Endothelial cell of umbilical vein (primary cell): ENCODE results near the gene IGFBP7. TPM values are rescaled to one million over a fixed set of nuclear protein-coding genes. Genes with fewer than 3 reads are reported as not detected.

ENCODE experiments used
- BruUV-seq: library from RNA; stranded (reverse); fragments of 400-500 nt; replicated peaks from 2 replicates; lab custom pipeline; 2021; lab: Mats Ljungman, UMichigan
- CTCF ChIA-PET: fragments of 300-600, 350-600 bp; sonication (Branson Sonifier 250); formaldehyde crosslinking; loops from one replicate; lab custom pipeline; 2021; ENCODE audit warnings: antibody characterized with exemption, inconsistent platforms; lab: Charles Lee
- POLR2A ChIA-PET: fragments of 300-600, 350-600 bp; sonication (Branson Sonifier 250); formaldehyde crosslinking; loops from one replicate; lab custom pipeline; 2021; ENCODE audit warnings: antibody characterized with exemption, inconsistent platforms; lab: Charles Lee
- DNase-seq: peaks from one replicate; pipeline ENCODE4 v3.0.0-alpha.2; 2011; ENCODE audit warnings: low read depth, low spot score
- FAIRE-seq: peaks from 2 replicates; lab custom pipeline; 2011; peaks lifted over from hg19 to GRCh38; lab: Jason Lieb, UNC
- H2AFZ ChIP-seq: 2 replicates; pipeline ENCODE4 v1.6.0; 2012; ENCODE audit warnings: low read depth, low read length, control low read depth, inconsistent platforms
- H3K27ac ChIP-seq: 2 replicates; pipeline ENCODE4 v1.5.1; 2011; ENCODE audit warnings: low read depth, mild to moderate bottlenecking, control low read depth, low read length, moderate library complexity; ENCODE audit not compliant: insufficient read depth
- H3K27me3 ChIP-seq, 2 experiments: 2 replicates each; pipeline versions ENCODE4 v1.6.0 to v1.6.1; 2011; ENCODE audit warnings: low read length in 2 of 2, mixed read lengths in 1 of 2; ENCODE audit not compliant: control insufficient read depth in 2 of 2, insufficient read depth in 2 of 2
- H3K36me3 ChIP-seq, 2 experiments: 2 replicates in 1 of 2; 3 replicates in 1 of 2; pipeline ENCODE4 v1.5.1; 2011; ENCODE audit warnings: low read length in 2 of 2, mild to moderate bottlenecking in 1 of 2, moderate library complexity in 1 of 2; ENCODE audit not compliant: control insufficient read depth in 2 of 2, insufficient read depth in 2 of 2; ENCODE audit errors: extremely low read depth in 1 of 2
- H3K4me1 ChIP-seq: 3 replicates; pipeline ENCODE4 v1.5.1; 2011; ENCODE audit warnings: mild to moderate bottlenecking, low read length; ENCODE audit not compliant: control insufficient read depth, insufficient read depth; ENCODE audit errors: extremely low read depth
- H3K4me2 ChIP-seq: 2 replicates; pipeline ENCODE4 v1.6.1; 2011; ENCODE audit warnings: low read length, control low read depth, mixed read lengths; ENCODE audit not compliant: insufficient read depth
- H3K4me3 ChIP-seq, 3 experiments: fragments of 200-600 bp in 1 of 3; sonication (generic), shearing (Covaris generic) in 1 of 3; replicated peaks in 1 of 3; 2 replicates each; pipeline ENCODE4 v1.5.1; 2011 to 2016; ENCODE audit warnings: control low read depth in 3 of 3, low read length in 3 of 3, mild to moderate bottlenecking in 2 of 3, inconsistent platforms in 1 of 3, low read depth in 1 of 3, moderate library complexity in 1 of 3; ENCODE audit not compliant: insufficient read depth in 1 of 3
- H3K79me2 ChIP-seq: 2 replicates; pipeline ENCODE4 v1.6.0; 2012; ENCODE audit warnings: low read length, inconsistent platforms; ENCODE audit not compliant: control insufficient read depth, insufficient read depth
- H3K9ac ChIP-seq: replicated peaks from 2 replicates; pipeline ENCODE3; 2011; ENCODE audit warnings: low read length, control low read depth; ENCODE audit not compliant: insufficient read depth; ENCODE audit errors: extremely low read depth
- H3K9me1 ChIP-seq: replicated peaks from 3 replicates; pipeline ENCODE4 v1.6.0; 2011; ENCODE audit warnings: mild to moderate bottlenecking, low read length; ENCODE audit not compliant: control insufficient read depth, insufficient read depth; ENCODE audit errors: extremely low read depth
- H3K9me3 ChIP-seq: replicated peaks from 2 replicates; pipeline ENCODE4 v1.5.1; 2012; ENCODE audit warnings: low read length, inconsistent platforms; ENCODE audit not compliant: control insufficient read depth, insufficient read depth
- H4K20me1 ChIP-seq: replicated peaks from 2 replicates; pipeline ENCODE3; 2011; ENCODE audit warnings: mild to moderate bottlenecking, low read length; ENCODE audit not compliant: control insufficient read depth, insufficient read depth; ENCODE audit errors: extremely low read depth
- EZH2 ChIP-seq: IDR thresholded peaks from 2 replicates; pipeline ENCODE4 v1.6.1; 2012; ENCODE audit warnings: borderline replicate concordance, low read depth, mild to moderate bottlenecking, moderate library complexity, low read length, inconsistent platforms; ENCODE audit not compliant: severe bottlenecking
- FOS ChIP-seq: IDR thresholded peaks from 2 replicates; pipeline ENCODE4 v1.6.1; 2011; ENCODE audit warnings: mild to moderate bottlenecking, low read length, moderate library complexity, borderline replicate concordance; ENCODE audit not compliant: insufficient read depth
- GATA2 ChIP-seq: IDR thresholded peaks from 2 replicates; pipeline ENCODE4 v1.7.0; 2011; ENCODE audit warnings: low read depth, mild to moderate bottlenecking, moderate library complexity, mixed read lengths, low read length; ENCODE audit not compliant: insufficient read length, insufficient read depth
- JUN ChIP-seq: IDR thresholded peaks from 2 replicates; pipeline ENCODE4 v1.6.1; 2011; ENCODE audit warnings: borderline replicate concordance, low read depth; ENCODE audit not compliant: insufficient read length, insufficient read depth
- MYC ChIP-seq: IDR thresholded peaks from one replicate; pipeline ENCODE4 v1.6.1; 2011; ENCODE audit warnings: mild to moderate bottlenecking, low read depth, low read length
- POLR2A ChIP-seq: IDR thresholded peaks from 2 replicates; pipeline ENCODE4 v1.6.1; 2012; ENCODE audit warnings: low read depth, mild to moderate bottlenecking, control low read depth, low read length
- POLR2AphosphoS5 ChIP-seq: IDR thresholded peaks from 2 replicates; pipeline ENCODE4 v1.6.1; 2012; ENCODE audit warnings: low read depth, mild to moderate bottlenecking, control low read depth, low read length, moderate library complexity; ENCODE audit not compliant: insufficient read depth
- dilution Hi-C: fragments of 300-500 bp; cut with MboI; formaldehyde crosslinking; loops from one replicate; pipeline ENCODE4 v1.15.0; 2019; ENCODE audit warnings: low sequenced_read_pairs; ENCODE audit not compliant: extremely low pct_ligation_motif_present
- intact Hi-C: fragments of 100-400 bp; cut with micrococcal nuclease; formaldehyde crosslinking; loops from one replicate; pipeline ENCODE4 v1.10.0; 2022
- polyA plus RNA-seq, 4 experiments: library from polyadenylated mRNA; depleted of rRNA in 3 of 4; stranded (reverse) in 3 of 4; unstranded in 1 of 4; fragments of >200 nt; gene quantifications; 2 replicates each; pipeline versions ENCODE4 v1.2.1 to v1.2.3, GENCODE V29; 2011 to 2012; ENCODE audit warnings: missing spikeins in 1 of 4
- total RNA-seq: library from RNA; stranded (reverse); gene quantifications from 2 replicates; pipeline ENCODE4 v1.2.3, GENCODE V29; 2021
- TF ChIP-seq, protein P1 (sequence below): IDR thresholded peaks from 2 replicates; pipeline ENCODE4 v1.6.1; 2011; ENCODE audit not compliant: insufficient read depth, insufficient read length
- TF ChIP-seq, protein P2 (sequence below), 2 donors: IDR thresholded peaks; 1 replicate in 1 of 2; 2 replicates in 1 of 2; pipeline ENCODE4 v1.5.1; 2011; ENCODE audit warnings: low read length in 2 of 2, mild to moderate bottlenecking in 2 of 2, moderate library complexity in 2 of 2, control low read depth in 1 of 2, inconsistent platforms in 1 of 2, low read depth in 1 of 2; ENCODE audit not compliant: insufficient read depth in 1 of 2; ENCODE audit errors: extremely low read depth in 1 of 2

IGFBP7 gene
- total and polyA plus RNA-seq, 2 donors (not counting 3 experiments of a cell fraction or from before 2014, with no cell fraction given), result 526 to 770 TPM

DNA sequence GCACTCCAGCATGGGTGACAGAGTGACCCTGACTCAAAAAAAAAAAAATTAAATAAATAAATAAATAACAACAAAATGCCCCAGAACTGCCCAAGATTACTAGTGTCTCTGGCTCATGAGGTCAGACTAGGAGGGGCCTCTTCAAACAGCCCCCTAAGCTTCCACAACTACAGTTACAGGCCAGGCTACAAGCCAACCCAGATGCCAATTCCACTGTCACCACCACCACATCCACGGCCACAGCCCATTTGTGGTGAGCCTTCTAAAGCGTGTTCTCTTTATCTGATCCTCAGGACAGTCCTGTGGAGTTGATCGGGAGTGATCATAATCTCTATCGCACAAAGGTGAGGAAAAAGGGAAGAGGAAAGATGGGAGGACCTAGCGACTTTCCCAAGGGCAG is 36.6 kb downstream of the IGFBP7 start:
- Histone ChIP-seq H3K9ac (no peak overlapping the region), H3K9me3 (no peaks in the 10 kb centered on the region), H2AFZ (no peak overlapping the region), H3K4me2 (no peak overlapping the region), H3K4me3 (no peak overlapping the region), H3K27me3 (no peaks in the 10 kb centered on the region), H3K9me1 (no peaks in the 10 kb centered on the region), H4K20me1 (no peaks in the 10 kb centered on the region), H3K4me1 (peaks cover 23% of the 10 kb centered on the region), H3K27ac (no peak overlapping the region), H3K79me2 (peaks cover 74% of the 10 kb centered on the region), H3K36me3 (peaks cover 4 to 5% of the 10 kb centered on the region in 2 experiments)
- dilution Hi-C loops, result no loop called here
- DNase-seq (no peak), FAIRE-seq (no peak)
- CTCF ChIA-PET, result interaction anchor here (1.1 to 1.7 kb wide), 2 partner anchors 35 to 90 kb away, joined by 3 to 6 read pairs; no protein-coding TSS in a partner anchor
- BruUV-seq, result no TSS peak
- TF ChIP-seq POLR2AphosphoS5 (no peak), GATA2 (no peak), POLR2A (no peak), FOS (no peak), JUN (no peak), MYC (no peak), EZH2 (no peak)
- TF ChIP-seq, protein P1, sequence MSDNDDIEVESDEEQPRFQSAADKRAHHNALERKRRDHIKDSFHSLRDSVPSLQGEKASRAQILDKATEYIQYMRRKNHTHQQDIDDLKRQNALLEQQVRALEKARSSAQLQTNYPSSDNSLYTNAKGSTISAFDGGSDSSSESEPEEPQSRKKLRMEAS, result no peak
- TF ChIP-seq, protein P2, sequence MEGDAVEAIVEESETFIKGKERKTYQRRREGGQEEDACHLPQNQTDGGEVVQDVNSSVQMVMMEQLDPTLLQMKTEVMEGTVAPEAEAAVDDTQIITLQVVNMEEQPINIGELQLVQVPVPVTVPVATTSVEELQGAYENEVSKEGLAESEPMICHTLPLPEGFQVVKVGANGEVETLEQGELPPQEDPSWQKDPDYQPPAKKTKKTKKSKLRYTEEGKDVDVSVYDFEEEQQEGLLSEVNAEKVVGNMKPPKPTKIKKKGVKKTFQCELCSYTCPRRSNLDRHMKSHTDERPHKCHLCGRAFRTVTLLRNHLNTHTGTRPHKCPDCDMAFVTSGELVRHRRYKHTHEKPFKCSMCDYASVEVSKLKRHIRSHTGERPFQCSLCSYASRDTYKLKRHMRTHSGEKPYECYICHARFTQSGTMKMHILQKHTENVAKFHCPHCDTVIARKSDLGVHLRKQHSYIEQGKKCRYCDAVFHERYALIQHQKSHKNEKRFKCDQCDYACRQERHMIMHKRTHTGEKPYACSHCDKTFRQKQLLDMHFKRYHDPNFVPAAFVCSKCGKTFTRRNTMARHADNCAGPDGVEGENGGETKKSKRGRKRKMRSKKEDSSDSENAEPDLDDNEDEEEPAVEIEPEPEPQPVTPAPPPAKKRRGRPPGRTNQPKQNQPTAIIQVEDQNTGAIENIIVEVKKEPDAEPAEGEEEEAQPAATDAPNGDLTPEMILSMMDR (IDR thresholded peaks at IDR 0.05; ENCODE audit: extremely low read depth in 1 of 2, insufficient read depth in 1 of 2, low read depth in 1 of 2, low read length in 2 of 2), result no peak
- POLR2A ChIA-PET, result no interaction called here
- intact Hi-C loops, result no loop called here
